Rectal smooth muscle tissue (tissue), 1 donor: ENCODE measurements around the gene CTIF.
"Not testable (repeated sequence)": the region's sequence is repeated elsewhere in the genome, so short reads cannot be mapped to it uniquely, and the experiment has no call there.

ENCODE experiments used
- H3K27ac ChIP-seq: one replicate; pipeline ENCODE4 v1.7.0; 2013; ENCODE audit warnings: low read depth, low read length, inconsistent platforms
- H3K27me3 ChIP-seq: one replicate; pipeline ENCODE4 v1.7.0; 2013; ENCODE audit warnings: low read length; ENCODE audit not compliant: control insufficient read depth, insufficient read depth
- H3K36me3 ChIP-seq: one replicate; pipeline ENCODE4 v1.7.0; 2013; ENCODE audit warnings: low read length; ENCODE audit not compliant: control insufficient read depth, insufficient read depth
- H3K4me1 ChIP-seq: one replicate; pipeline ENCODE4 v1.7.0; 2013; ENCODE audit warnings: low read length; ENCODE audit not compliant: control insufficient read depth, insufficient read depth
- H3K4me3 ChIP-seq: one replicate; pipeline ENCODE4 v1.7.0; 2013; ENCODE audit warnings: low read length
- H3K9ac ChIP-seq: one replicate; pipeline ENCODE4 v1.7.0; 2013; ENCODE audit warnings: low read length

The CTIF gene

DNA sequence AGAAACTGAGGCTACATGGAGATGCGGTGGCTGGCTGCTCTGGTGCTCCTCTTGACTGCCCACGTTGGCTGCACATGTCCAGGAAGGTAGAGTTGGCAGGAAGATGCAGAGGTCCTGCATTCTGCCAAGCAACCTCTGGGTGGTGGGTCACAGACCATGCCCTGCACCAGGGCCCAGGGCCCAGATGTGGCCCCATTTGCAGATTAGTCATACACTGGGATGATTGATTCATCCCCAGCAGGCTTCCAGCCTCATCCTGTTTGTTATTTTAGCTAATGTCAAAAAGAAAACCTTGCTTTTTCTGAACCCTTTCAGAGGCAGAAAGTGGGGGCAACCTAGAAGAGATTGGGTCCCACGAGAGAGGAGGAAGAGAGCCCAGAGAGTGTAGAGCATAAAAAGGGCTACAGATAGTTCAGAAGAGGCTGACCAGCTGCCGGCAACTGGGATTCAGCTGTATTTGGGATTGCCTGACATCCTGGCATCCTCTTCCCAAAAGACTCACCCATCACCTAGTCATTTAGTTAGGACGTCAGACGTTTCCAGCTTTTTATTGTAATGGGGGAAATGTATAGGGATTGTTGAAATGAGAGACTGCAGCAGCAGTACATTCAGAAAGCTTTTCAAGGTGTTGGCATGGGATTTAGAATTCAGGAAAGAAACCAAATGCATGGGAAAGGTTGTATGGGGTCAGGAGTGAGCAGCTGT, 101.9 kb downstream of the CTIF start:
- Histone ChIP-seq H3K4me1 (no peaks in the 10 kb centered on the region), H3K4me3 (no peak overlapping the region), H3K27me3 (no peaks in the 10 kb centered on the region), H3K9ac (no peak overlapping the region), H3K36me3 (peaks cover 3% of the 10 kb centered on the region), H3K27ac (no peak overlapping the region)

DNA sequence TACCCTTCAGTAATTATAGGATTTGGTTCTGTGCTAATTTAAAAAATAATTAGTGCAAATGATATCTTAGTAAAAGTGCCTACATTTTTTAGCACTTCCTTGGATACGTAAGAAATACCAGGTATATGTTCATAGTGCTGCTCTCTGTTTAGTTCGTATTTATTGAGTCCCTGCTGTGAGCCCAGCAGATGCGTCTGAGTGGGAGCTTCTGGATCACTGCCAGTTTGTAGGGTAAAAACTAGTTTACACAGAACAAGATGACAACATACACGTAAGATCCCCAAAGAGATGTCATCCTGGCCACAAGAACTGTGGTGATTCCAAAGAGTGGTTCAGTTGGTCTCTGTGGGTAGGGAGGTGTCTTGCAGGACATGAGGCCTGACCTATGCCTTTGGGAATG, 103.2 kb downstream of the CTIF start:
- no peak overlapping the region for H3K27ac ChIP-seq
- H3K4me3 ChIP-seq: no peak overlapping the region
- H3K9ac ChIP-seq: no peak overlapping the region
- peaks cover 3% of the 10 kb centered on the region for H3K36me3 ChIP-seq
- H3K4me1 ChIP-seq: no peaks in the 10 kb centered on the region
- no peaks in the 10 kb centered on the region for H3K27me3 ChIP-seq

DNA sequence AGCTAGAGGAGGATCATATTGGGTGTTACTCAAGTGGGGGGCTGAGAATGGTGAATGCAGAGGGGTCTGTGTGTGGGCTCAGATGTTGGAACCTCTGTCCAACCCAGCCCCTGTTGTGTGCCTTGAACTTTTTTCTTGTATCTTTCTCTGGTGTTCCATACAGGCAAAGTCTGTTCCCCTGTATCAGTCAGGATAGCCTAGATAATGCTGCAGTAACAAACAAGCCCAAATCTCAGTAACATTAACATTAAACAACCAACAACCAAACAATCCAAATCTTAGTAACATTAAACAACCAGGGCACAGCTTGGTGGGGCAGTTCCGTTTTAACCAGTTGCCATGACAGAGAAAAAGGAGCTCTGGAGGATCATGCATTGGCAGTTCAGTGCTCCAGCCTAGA, 103.7 kb downstream of the CTIF start:
- Histone ChIP-seq H3K27ac (no peak overlapping the region), H3K27me3 (no peaks in the 10 kb centered on the region), H3K4me1 (no peaks in the 10 kb centered on the region), H3K36me3 (peaks cover 3% of the 10 kb centered on the region), H3K9ac (no peak overlapping the region), H3K4me3 (no peak overlapping the region)

DNA sequence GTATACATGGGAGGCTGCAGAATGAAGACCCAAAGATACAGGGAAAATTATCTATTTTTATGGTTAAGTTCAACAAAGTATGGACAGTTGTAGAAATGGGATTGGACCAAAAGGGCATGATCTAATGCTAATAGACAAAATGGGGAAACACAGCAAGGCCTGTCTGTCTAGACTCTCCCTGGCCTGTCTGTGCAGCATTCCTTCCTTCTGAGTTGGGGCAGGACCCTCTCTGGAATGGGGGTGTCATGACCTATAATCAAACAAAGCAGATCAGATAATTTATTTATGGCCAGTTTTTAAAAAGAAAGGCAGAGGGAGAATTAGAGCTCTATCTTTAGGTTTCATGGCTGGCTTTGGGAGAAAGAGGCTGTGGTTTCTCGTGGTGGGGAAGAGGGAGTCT, 104.4 kb downstream of the CTIF start:
- Histone ChIP-seq H3K9ac (no peak overlapping the region), H3K4me3 (no peak overlapping the region), H3K27me3 (no peaks in the 10 kb centered on the region), H3K36me3 (peaks cover 3% of the 10 kb centered on the region), H3K27ac (no peak overlapping the region), H3K4me1 (no peaks in the 10 kb centered on the region)

DNA sequence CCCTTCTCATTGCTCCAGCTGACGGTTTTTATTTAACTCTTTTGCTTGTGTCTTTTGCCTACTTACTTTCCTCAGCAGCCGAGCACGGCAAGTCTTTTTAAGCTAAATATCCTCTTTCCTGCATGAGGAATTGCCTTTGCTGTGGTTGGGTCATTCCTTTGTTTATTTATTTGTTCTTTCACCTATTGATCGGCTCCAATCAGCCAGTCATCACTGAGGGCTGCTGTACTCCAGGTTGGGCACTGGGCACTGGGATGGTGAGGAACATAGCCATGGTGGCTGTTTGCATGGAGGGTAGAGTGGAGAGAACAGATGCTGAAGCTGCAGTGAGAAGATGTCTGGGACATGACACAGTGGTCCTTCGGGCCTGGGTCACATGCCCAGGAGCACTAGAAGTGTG, 105.2 kb downstream of the CTIF start:
- H3K4me1 ChIP-seq: no peaks in the 10 kb centered on the region
- H3K27ac ChIP-seq: no peak overlapping the region
- H3K36me3 ChIP-seq: peaks cover 3% of the 10 kb centered on the region
- H3K27me3 ChIP-seq: no peaks in the 10 kb centered on the region
- H3K4me3 ChIP-seq: no peak overlapping the region
- H3K9ac ChIP-seq: no peak overlapping the region

DNA sequence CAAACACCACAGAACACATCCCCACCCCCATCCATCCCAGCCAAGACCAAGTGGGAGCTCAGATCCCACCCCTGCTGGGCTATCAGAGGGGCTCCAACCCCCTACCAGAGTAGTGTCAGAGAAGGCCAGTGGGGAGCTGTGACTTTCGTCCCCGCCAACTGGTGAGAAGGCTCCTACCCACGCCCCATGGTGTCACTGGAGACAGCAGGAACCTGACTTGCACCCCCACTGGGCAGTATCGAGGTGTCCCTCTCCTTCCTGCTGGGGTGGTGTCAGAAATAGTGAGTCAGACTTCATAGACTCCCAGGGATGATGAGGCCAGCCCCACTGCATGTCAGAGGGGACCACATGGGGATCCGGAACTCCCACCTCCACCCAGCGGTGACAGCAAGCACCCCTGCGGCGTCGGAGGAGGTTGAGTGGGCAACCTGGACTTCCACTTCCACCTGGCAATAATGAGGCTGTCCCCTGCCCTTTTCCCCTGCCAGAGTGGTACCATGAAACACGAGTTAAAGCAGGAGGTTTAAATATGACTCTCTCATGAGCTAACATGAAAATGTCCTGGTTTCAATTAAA, 106.7 kb downstream of the CTIF start:
- H3K27me3 ChIP-seq: no peaks in the 10 kb centered on the region
- no peak overlapping the region for H3K27ac ChIP-seq
- H3K9ac ChIP-seq: no peak overlapping the region
- H3K4me3 ChIP-seq: no peak overlapping the region
- no peaks in the 10 kb centered on the region for H3K36me3 ChIP-seq
- H3K4me1 ChIP-seq: no peaks in the 10 kb centered on the region

DNA sequence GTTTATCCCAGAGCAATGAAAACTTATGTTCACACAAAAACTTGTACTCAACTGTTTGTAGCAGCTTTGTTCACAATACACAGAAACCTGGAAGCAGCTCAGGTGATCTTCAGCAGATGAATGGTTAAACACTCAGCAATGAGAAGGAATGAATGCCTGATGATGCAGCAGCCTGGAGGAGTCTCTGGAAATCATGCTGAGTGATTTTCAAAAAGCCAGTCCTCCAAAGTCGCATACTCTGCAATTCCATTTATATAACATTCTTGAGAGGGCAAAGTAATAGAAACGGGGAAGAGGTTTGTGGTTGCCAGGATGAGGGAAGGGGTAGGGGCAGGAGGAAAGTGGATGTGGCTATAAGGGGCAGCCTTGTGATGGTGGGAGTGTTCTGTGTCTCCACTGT, 108.1 kb downstream of the CTIF start:
- Histone ChIP-seq H3K4me3 (no peak overlapping the region), H3K4me1 (no peaks in the 10 kb centered on the region), H3K36me3 (no peaks in the 10 kb centered on the region), H3K9ac (no peak overlapping the region), H3K27ac (no peak overlapping the region), H3K27me3 (no peaks in the 10 kb centered on the region)

DNA sequence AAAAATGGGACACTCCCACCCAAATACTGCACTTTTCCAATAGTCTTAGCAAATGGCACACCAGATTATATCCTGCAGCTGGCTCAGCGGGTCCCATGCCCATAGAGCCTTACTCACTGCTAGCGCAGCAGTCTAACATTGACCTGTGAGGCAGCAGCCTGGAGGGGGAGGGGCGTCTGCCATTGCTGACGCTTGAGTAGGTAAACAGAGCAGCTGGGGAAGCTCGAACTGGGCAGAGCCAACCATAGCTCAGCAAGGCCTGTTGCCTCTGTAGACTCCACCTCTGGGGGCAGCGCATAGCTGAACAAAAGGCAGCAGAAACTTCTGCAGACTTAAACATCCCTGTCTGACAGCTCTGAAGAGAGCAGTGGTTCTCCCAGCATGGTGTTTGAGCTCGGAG, 110.4 kb downstream of the CTIF start:
- no peak overlapping the region for H3K27ac ChIP-seq
- no peak overlapping the region for H3K9ac ChIP-seq
- no peaks in the 10 kb centered on the region for H3K36me3 ChIP-seq
- H3K4me3 ChIP-seq: no peak overlapping the region
- H3K4me1 ChIP-seq: no peaks in the 10 kb centered on the region
- H3K27me3 ChIP-seq: no peaks in the 10 kb centered on the region

DNA sequence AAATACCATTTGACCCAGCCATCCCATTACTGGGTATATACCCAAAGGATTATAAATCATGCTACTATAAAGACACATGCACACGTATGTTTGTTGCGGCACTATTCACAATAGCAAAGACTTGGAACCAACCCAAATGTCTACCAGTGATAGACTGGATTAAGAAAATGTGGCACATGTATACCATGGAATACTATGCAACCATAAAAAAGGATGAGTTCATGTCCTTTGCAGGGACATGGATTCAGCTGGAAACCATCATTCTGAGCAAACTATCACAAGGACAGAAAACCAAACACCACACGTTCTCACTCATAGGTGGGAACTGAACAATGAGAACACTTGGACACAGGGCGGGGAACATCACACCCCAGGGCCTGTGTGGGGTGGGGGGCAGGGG, 115.8 kb downstream of the CTIF start:
- H3K4me1 ChIP-seq, H3K27me3 ChIP-seq, H3K4me3 ChIP-seq, H3K27ac ChIP-seq, H3K36me3 ChIP-seq, H3K9ac ChIP-seq: not testable (repeated sequence)

DNA sequence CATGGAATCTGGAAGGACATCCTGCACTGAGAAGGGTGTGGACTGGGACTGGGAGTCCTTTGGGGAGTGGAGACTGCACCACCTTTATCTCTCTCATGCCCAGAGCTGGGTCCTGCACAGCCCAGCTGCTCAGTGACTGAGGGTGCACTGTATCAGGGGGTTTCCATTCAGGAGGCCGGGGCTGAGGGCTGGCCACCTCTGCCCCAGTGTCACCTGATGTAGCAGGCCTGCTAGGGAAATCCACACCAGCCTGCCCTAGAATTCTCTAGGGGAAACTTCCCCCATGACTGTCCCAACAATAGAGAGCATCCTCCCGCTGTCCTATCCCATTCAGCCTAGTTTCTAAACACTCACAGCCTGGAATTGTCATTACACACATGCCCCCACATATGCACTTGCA, 116.7 kb downstream of the CTIF start:
- H3K4me3 ChIP-seq: no peak overlapping the region
- no peaks in the 10 kb centered on the region for H3K4me1 ChIP-seq
- H3K27ac ChIP-seq: no peak overlapping the region
- H3K27me3 ChIP-seq: no peaks in the 10 kb centered on the region
- no peaks in the 10 kb centered on the region for H3K36me3 ChIP-seq
- H3K9ac ChIP-seq: no peak overlapping the region

DNA sequence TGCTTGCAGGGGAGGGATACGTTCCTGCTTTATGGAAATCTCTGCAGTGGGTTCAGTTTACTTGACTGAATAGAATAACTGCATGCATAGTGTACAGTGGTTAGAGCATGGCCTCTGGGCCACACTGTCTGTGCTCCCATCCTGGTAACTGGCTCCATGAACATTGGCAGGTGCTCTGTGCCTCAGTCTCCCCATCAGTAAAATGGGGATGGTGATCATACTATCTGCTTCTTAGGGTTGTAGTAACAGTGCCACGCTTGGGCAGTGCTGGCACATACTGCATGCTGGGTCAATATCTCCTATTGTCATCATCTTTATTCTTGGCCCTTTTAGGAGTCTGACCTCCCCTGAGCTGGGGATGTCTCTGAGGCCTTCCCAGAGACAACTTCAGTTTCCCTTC, 117.3 kb downstream of the CTIF start:
- Histone ChIP-seq H3K27ac (no peak overlapping the region), H3K4me3 (no peak overlapping the region), H3K27me3 (no peaks in the 10 kb centered on the region), H3K4me1 (no peaks in the 10 kb centered on the region), H3K36me3 (no peaks in the 10 kb centered on the region), H3K9ac (no peak overlapping the region)

DNA sequence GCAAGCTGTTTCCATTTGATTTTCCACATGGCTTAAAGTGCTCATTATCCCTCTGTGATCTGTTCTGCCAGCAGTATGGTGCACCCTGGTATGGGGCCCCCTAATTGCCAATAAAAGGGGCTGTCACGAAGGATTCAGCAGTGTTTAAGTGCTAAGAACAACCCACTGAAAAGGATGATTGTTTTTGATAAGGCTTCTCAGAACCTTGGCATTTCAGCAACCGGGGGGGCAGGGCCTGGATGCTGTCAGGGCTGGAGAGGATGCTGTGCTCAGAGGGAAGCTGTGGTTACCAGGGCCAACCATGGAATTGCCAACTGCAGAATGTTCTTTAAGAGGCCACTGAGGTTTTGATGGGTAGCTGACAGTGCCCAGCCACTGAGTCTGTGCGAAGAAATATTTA, 117.8 kb downstream of the CTIF start:
- H3K27me3 ChIP-seq: no peaks in the 10 kb centered on the region
- H3K36me3 ChIP-seq: no peaks in the 10 kb centered on the region
- H3K4me3 ChIP-seq: no peak overlapping the region
- no peaks in the 10 kb centered on the region for H3K4me1 ChIP-seq
- no peak overlapping the region for H3K27ac ChIP-seq
- no peak overlapping the region for H3K9ac ChIP-seq

DNA sequence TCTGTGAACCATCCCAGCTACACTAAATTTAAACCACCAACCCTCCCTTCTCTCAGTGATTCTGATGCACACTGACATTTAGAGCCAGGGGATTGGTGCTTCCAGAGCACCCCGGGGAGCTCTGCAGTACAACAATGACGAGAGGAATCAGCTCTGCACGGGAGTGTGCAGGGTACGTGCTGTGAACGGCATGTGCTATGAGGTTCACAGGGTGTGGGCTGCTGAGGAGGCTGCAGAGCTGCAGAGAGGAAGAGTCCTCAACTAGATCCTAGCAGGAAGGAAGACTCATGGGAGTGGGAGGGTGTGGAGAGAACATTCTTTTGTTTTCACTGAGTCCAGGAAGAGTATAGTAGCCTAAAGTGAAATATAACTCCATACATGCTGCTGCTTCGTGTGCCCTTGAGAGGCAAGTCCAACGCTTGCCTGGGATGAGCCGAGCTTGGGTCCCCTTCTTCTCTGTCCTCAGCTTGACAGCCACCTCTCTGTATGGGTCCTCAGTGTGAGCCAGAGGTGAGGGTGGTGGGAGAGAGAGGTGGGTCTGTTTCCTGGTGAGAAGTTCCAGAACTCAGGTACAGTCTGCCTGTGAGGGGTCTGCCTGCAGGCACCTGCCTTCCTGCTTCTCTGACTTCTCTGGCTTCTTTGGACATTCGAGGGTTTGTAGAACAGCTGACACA, 118.8 kb downstream of the CTIF start:
- Histone ChIP-seq H3K9ac (no peak overlapping the region), H3K27me3 (no peaks in the 10 kb centered on the region), H3K4me3 (no peak overlapping the region), H3K36me3 (no peaks in the 10 kb centered on the region), H3K27ac (no peak overlapping the region), H3K4me1 (no peaks in the 10 kb centered on the region)
